GM12874 (cell line): ENCODE results near the gene GPR27.

Experiments
- TF ChIP-seq, protein P1 (sequence below): IDR thresholded peaks from 2 replicates; pipeline ENCODE4 v1.5.1; 2011; ENCODE audit warnings: low read depth, mild to moderate bottlenecking, control low read depth, low read length, moderate library complexity; ENCODE audit not compliant: insufficient read depth

Gene GPR27

DNA sequence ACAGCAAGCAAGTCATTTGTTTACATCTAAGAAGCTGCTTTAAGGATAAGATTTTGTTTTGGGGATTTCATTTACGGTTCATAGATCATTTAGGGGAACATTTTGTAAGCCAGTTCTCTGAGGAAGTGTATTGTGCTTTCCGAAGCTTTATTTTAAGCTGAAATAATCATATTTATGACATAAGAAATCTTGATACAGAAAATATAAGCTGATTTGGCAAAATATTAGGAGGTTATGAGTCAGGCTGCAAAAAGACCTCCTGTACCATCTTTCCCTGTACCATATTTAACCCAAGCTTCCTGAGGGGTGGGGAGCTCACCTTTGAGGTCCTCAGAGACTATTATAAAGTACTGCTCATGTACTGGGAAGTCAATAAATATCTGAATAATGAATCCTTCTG lies 20.3 kb upstream of the GPR27 start:
- TF ChIP-seq, protein P1, sequence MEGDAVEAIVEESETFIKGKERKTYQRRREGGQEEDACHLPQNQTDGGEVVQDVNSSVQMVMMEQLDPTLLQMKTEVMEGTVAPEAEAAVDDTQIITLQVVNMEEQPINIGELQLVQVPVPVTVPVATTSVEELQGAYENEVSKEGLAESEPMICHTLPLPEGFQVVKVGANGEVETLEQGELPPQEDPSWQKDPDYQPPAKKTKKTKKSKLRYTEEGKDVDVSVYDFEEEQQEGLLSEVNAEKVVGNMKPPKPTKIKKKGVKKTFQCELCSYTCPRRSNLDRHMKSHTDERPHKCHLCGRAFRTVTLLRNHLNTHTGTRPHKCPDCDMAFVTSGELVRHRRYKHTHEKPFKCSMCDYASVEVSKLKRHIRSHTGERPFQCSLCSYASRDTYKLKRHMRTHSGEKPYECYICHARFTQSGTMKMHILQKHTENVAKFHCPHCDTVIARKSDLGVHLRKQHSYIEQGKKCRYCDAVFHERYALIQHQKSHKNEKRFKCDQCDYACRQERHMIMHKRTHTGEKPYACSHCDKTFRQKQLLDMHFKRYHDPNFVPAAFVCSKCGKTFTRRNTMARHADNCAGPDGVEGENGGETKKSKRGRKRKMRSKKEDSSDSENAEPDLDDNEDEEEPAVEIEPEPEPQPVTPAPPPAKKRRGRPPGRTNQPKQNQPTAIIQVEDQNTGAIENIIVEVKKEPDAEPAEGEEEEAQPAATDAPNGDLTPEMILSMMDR = no peak

GRCh38 chr3:71734881-71735280 lies 18.8 kb upstream of the GPR27 start:
- TF ChIP-seq, protein P1 = no peak

DNA sequence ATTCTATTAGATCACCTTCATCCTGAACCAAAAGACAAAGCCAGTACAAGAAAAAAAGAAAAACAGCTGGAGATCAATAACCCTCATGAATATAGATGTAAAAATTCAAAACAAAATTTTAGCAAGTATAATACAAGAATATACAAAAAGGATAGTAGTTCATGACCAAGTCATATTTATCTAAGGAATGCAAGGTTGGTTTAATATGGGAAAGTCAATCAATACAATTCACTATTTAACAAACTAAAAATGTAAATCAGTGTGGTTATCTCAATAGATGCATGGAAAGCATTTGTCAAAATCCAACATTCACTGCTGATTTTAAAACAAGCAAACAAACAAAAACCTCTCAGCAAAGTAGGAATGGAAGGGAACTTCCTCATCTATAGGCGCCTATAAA lies 11.0 kb upstream of the GPR27 start:
- TF ChIP-seq, protein P1 = no peak

DNA sequence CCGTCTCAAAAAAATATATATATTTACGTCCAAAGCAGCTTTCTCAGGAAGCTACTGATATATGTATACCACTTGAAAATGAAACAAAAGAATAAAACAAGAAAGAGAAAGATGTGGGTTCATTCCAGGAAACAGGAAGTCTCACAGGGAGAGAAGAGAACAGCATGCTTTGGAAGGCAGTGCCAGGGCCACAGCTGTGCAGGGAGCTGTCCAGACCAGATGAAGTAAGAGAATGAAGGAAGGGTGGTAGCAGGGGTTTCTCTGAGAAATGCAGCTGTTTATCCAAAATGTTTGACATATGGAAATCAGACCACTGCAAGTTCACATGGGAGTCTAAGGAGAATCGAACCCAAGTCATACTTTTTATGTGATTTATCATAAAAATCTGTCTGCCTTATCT lies 8.9 kb upstream of the GPR27 start:
- TF ChIP-seq, protein P1 = no peak

- TF ChIP-seq, protein P1 = no peak
These were observed 2.1 kb upstream of the GPR27 start for GRCh38 chr3:71751602-71752001.

DNA sequence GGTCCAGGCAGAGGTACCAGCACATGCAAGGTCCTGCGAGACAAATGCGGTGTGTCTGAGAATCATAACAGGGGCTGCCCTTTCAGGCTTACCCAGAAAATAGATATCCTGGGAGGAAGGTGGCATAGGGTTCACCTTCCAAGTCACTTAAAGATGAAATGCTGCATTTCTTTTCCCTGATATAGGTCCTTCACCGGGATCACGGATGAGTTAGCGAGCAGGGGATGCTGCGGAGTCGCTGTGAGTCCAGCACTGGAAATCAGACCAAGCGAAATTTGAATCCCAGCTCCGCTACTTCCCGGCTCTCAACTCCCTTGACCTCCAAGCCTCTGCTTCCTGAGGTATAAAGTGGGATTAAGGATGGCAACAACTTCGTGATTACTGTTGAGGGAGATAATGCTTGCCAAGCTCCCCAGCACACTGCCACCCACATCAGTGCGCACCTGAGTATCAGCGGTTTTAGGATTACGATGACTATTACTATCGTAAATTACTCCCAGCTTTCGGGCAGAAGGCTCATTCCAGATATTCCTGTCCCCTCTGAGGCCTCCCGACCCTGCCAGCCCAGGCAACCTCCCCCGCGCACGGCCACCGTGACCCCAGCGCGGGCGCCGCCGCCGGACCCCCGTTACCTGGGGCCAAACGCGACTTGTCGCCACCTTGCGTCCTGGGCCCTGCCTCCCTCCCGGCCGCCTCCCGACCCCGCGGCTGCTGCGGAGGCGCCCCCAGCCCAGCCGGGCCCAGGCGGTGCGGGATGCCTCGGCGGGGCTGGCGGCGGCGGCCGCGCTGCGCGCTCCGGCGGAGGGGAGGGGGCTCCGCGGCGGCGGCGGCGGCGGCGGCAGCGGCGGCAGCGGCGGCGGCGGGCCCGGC lies 589 bp upstream of the GPR27 start:
- TF ChIP-seq, protein P1 = no peak

DNA sequence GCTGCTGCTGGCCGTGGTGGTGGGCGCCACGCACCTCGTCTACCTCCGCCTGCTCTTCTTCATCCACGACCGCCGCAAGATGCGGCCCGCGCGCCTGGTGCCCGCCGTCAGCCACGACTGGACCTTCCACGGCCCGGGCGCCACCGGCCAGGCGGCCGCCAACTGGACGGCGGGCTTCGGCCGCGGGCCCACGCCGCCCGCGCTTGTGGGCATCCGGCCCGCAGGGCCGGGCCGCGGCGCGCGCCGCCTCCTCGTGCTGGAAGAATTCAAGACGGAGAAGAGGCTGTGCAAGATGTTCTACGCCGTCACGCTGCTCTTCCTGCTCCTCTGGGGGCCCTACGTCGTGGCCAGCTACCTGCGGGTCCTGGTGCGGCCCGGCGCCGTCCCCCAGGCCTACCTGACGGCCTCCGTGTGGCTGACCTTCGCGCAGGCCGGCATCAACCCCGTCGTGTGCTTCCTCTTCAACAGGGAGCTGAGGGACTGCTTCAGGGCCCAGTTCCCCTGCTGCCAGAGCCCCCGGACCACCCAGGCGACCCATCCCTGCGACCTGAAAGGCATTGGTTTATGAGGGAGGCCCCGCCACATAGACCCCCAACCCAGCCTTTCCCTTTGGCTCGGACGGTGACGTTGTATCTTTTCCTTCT lies 1.1 kb downstream of the GPR27 start:
- TF ChIP-seq, protein P1 = no peak
